Endothelial cell of umbilical vein (primary cell): ENCODE measurements around the gene ZBTB46. TPM values are rescaled to one million over a fixed set of nuclear protein-coding genes. Genes with fewer than 3 reads are reported as not detected.

Experiments
- BruUV-seq: library from RNA; stranded (reverse); fragments of 400-500 nt; replicated peaks from 2 replicates; lab custom pipeline; 2021; lab: Mats Ljungman, UMichigan
- CTCF ChIA-PET: fragments of 300-600, 350-600 bp; sonication (Branson Sonifier 250); formaldehyde crosslinking; loops from one replicate; lab custom pipeline; 2021; ENCODE audit warnings: antibody characterized with exemption, inconsistent platforms; lab: Charles Lee
- POLR2A ChIA-PET: fragments of 300-600, 350-600 bp; sonication (Branson Sonifier 250); formaldehyde crosslinking; loops from one replicate; lab custom pipeline; 2021; ENCODE audit warnings: antibody characterized with exemption, inconsistent platforms; lab: Charles Lee
- DNase-seq: peaks from one replicate; pipeline ENCODE4 v3.0.0-alpha.2; 2011; ENCODE audit warnings: low read depth, low spot score
- FAIRE-seq: peaks from 2 replicates; lab custom pipeline; 2011; peaks lifted over from hg19 to GRCh38; lab: Jason Lieb, UNC
- H2AFZ ChIP-seq: 2 replicates; pipeline ENCODE4 v1.6.0; 2012; ENCODE audit warnings: low read depth, low read length, control low read depth, inconsistent platforms
- H3K27ac ChIP-seq: 2 replicates; pipeline ENCODE4 v1.5.1; 2011; ENCODE audit warnings: low read depth, mild to moderate bottlenecking, control low read depth, low read length, moderate library complexity; ENCODE audit not compliant: insufficient read depth
- H3K27me3 ChIP-seq, 2 experiments: 2 replicates each; pipeline versions ENCODE4 v1.6.0 to v1.6.1; 2011; ENCODE audit warnings: low read length in 2 of 2, mixed read lengths in 1 of 2; ENCODE audit not compliant: control insufficient read depth in 2 of 2, insufficient read depth in 2 of 2
- H3K36me3 ChIP-seq, 2 experiments: 2 replicates in 1 of 2; 3 replicates in 1 of 2; pipeline ENCODE4 v1.5.1; 2011; ENCODE audit warnings: low read length in 2 of 2, mild to moderate bottlenecking in 1 of 2, moderate library complexity in 1 of 2; ENCODE audit not compliant: control insufficient read depth in 2 of 2, insufficient read depth in 2 of 2; ENCODE audit errors: extremely low read depth in 1 of 2
- H3K4me1 ChIP-seq: 3 replicates; pipeline ENCODE4 v1.5.1; 2011; ENCODE audit warnings: mild to moderate bottlenecking, low read length; ENCODE audit not compliant: control insufficient read depth, insufficient read depth; ENCODE audit errors: extremely low read depth
- H3K4me2 ChIP-seq: 2 replicates; pipeline ENCODE4 v1.6.1; 2011; ENCODE audit warnings: low read length, control low read depth, mixed read lengths; ENCODE audit not compliant: insufficient read depth
- H3K4me3 ChIP-seq, 3 experiments: fragments of 200-600 bp in 1 of 3; sonication (generic), shearing (Covaris generic) in 1 of 3; replicated peaks in 1 of 3; 2 replicates each; pipeline ENCODE4 v1.5.1; 2011 to 2016; ENCODE audit warnings: control low read depth in 3 of 3, low read length in 3 of 3, mild to moderate bottlenecking in 2 of 3, inconsistent platforms in 1 of 3, low read depth in 1 of 3, moderate library complexity in 1 of 3; ENCODE audit not compliant: insufficient read depth in 1 of 3
- H3K79me2 ChIP-seq: 2 replicates; pipeline ENCODE4 v1.6.0; 2012; ENCODE audit warnings: low read length, inconsistent platforms; ENCODE audit not compliant: control insufficient read depth, insufficient read depth
- H3K9ac ChIP-seq: replicated peaks from 2 replicates; pipeline ENCODE3; 2011; ENCODE audit warnings: low read length, control low read depth; ENCODE audit not compliant: insufficient read depth; ENCODE audit errors: extremely low read depth
- H3K9me1 ChIP-seq: replicated peaks from 3 replicates; pipeline ENCODE4 v1.6.0; 2011; ENCODE audit warnings: mild to moderate bottlenecking, low read length; ENCODE audit not compliant: control insufficient read depth, insufficient read depth; ENCODE audit errors: extremely low read depth
- H3K9me3 ChIP-seq: replicated peaks from 2 replicates; pipeline ENCODE4 v1.5.1; 2012; ENCODE audit warnings: low read length, inconsistent platforms; ENCODE audit not compliant: control insufficient read depth, insufficient read depth
- H4K20me1 ChIP-seq: replicated peaks from 2 replicates; pipeline ENCODE3; 2011; ENCODE audit warnings: mild to moderate bottlenecking, low read length; ENCODE audit not compliant: control insufficient read depth, insufficient read depth; ENCODE audit errors: extremely low read depth
- CTCF ChIP-seq, 2 donors: IDR thresholded peaks; 1 replicate in 1 of 2; 2 replicates in 1 of 2; pipeline ENCODE4 v1.5.1; 2011; ENCODE audit warnings: low read length in 2 of 2, mild to moderate bottlenecking in 2 of 2, moderate library complexity in 2 of 2, control low read depth in 1 of 2, inconsistent platforms in 1 of 2, low read depth in 1 of 2; ENCODE audit not compliant: insufficient read depth in 1 of 2; ENCODE audit errors: extremely low read depth in 1 of 2
- EZH2 ChIP-seq: IDR thresholded peaks from 2 replicates; pipeline ENCODE4 v1.6.1; 2012; ENCODE audit warnings: borderline replicate concordance, low read depth, mild to moderate bottlenecking, moderate library complexity, low read length, inconsistent platforms; ENCODE audit not compliant: severe bottlenecking
- GATA2 ChIP-seq: IDR thresholded peaks from 2 replicates; pipeline ENCODE4 v1.7.0; 2011; ENCODE audit warnings: low read depth, mild to moderate bottlenecking, moderate library complexity, mixed read lengths, low read length; ENCODE audit not compliant: insufficient read length, insufficient read depth
- JUN ChIP-seq: IDR thresholded peaks from 2 replicates; pipeline ENCODE4 v1.6.1; 2011; ENCODE audit warnings: borderline replicate concordance, low read depth; ENCODE audit not compliant: insufficient read length, insufficient read depth
- MYC ChIP-seq: IDR thresholded peaks from one replicate; pipeline ENCODE4 v1.6.1; 2011; ENCODE audit warnings: mild to moderate bottlenecking, low read depth, low read length
- POLR2A ChIP-seq: IDR thresholded peaks from 2 replicates; pipeline ENCODE4 v1.6.1; 2012; ENCODE audit warnings: low read depth, mild to moderate bottlenecking, control low read depth, low read length
- POLR2AphosphoS5 ChIP-seq: IDR thresholded peaks from 2 replicates; pipeline ENCODE4 v1.6.1; 2012; ENCODE audit warnings: low read depth, mild to moderate bottlenecking, control low read depth, low read length, moderate library complexity; ENCODE audit not compliant: insufficient read depth
- dilution Hi-C: fragments of 300-500 bp; cut with MboI; formaldehyde crosslinking; loops from one replicate; pipeline ENCODE4 v1.15.0; 2019; ENCODE audit warnings: low sequenced_read_pairs; ENCODE audit not compliant: extremely low pct_ligation_motif_present
- intact Hi-C: fragments of 100-400 bp; cut with micrococcal nuclease; formaldehyde crosslinking; loops from one replicate; pipeline ENCODE4 v1.10.0; 2022
- polyA plus RNA-seq, 4 experiments: library from polyadenylated mRNA; depleted of rRNA in 3 of 4; stranded (reverse) in 3 of 4; unstranded in 1 of 4; fragments of >200 nt; gene quantifications; 2 replicates each; pipeline versions ENCODE4 v1.2.1 to v1.2.3, GENCODE V29; 2011 to 2012; ENCODE audit warnings: missing spikeins in 1 of 4
- total RNA-seq: library from RNA; stranded (reverse); gene quantifications from 2 replicates; pipeline ENCODE4 v1.2.3, GENCODE V29; 2021

The ZBTB46 gene
- total and polyA plus RNA-seq, 2 donors (not counting 3 experiments of a cell fraction or from before 2014, with no cell fraction given), result 1.3 to 7.1 TPM

- Histone ChIP-seq H3K9me3 (no peaks in the 10 kb centered on the region), H3K4me1 (no peaks in the 10 kb centered on the region), H3K79me2 (no peaks in the 10 kb centered on the region), H2AFZ (no peak overlapping the region), H3K27ac (no peak overlapping the region), H4K20me1 (no peaks in the 10 kb centered on the region), H3K4me2 (no peak overlapping the region), H3K27me3 (no peaks in the 10 kb centered on the region), H3K9ac (no peak overlapping the region), H3K9me1 (no peaks in the 10 kb centered on the region), H3K4me3 (no peak overlapping the region), H3K36me3 (no peaks in the 10 kb centered on the region)
- dilution Hi-C loops, result no loop called here
- intact Hi-C loops, result no loop called here
- ChIA-PET POLR2A (no interaction called here), CTCF (interaction anchor here (0.9 kb wide), 1 partner anchor 25 kb away, joined by 5 read pairs; no protein-coding TSS in a partner anchor)
- FAIRE-seq (no peak), DNase-seq (no peak)
- no TSS peak for BruUV-seq
- TF ChIP-seq MYC (no peak), GATA2 (no peak), CTCF (IDR thresholded peaks at IDR 0.05; ENCODE audit: extremely low read depth in 1 of 2, insufficient read depth in 1 of 2, low read depth in 1 of 2, low read length in 2 of 2) (no peak), POLR2AphosphoS5 (no peak), JUN (no peak), POLR2A (no peak), EZH2 (no peak)
Measured at GRCh38 chr20:63811491-63811875, 19.6 kb downstream of the ZBTB46 start.
